Fibroblast of lung (primary cell): Measurements from ENCODE around the gene UBE2QL1. TPM values are rescaled to one million over a fixed set of nuclear protein-coding genes. Genes with fewer than 3 reads are reported as not detected.

Experiments
- DNase-seq, 2 donors: peaks; one replicate each; pipeline versions ENCODE4 v3.0.0 to v3.0.0-alpha.2; 2010; ENCODE audit warnings: low read depth in 2 of 2
- H2AFZ ChIP-seq: 2 replicates; pipeline ENCODE4 v1.5.1; 2012; ENCODE audit warnings: low read length, control low read depth, inconsistent platforms
- H3K27ac ChIP-seq: 2 replicates; pipeline ENCODE4 v1.5.1; 2011; ENCODE audit warnings: low read length, control low read depth; ENCODE audit not compliant: insufficient read depth
- H3K27me3 ChIP-seq: 2 replicates; pipeline ENCODE4 v1.5.1; 2011; ENCODE audit warnings: mild to moderate bottlenecking, low read length; ENCODE audit not compliant: control insufficient read depth, insufficient read depth
- H3K36me3 ChIP-seq: 2 replicates; pipeline ENCODE4 v1.5.1; 2011; ENCODE audit warnings: low read length; ENCODE audit not compliant: control insufficient read depth, insufficient read depth
- H3K4me1 ChIP-seq: 2 replicates; pipeline ENCODE4 v1.5.1; 2011; ENCODE audit warnings: low read length; ENCODE audit not compliant: control insufficient read depth, insufficient read depth; ENCODE audit errors: extremely low read depth
- H3K4me2 ChIP-seq: 2 replicates; pipeline ENCODE4 v1.5.1; 2011; ENCODE audit warnings: low read length, control low read depth; ENCODE audit not compliant: insufficient read depth; ENCODE audit errors: extremely low read depth
- H3K4me3 ChIP-seq, 4 experiments: fragments of 200-600 bp in 1 of 4; sonication (generic) in 1 of 4; replicated peaks in 1 of 4; 2 replicates each; pipeline ENCODE4 v1.5.1; 2011 to 2016; ENCODE audit warnings: low read length in 4 of 4, low read depth in 3 of 4, mild to moderate bottlenecking in 3 of 4, control low read depth in 2 of 4, inconsistent platforms in 1 of 4, mixed read lengths in 1 of 4; ENCODE audit not compliant: insufficient read depth in 1 of 4; ENCODE audit errors: control extremely low read depth in 1 of 4
- H3K79me2 ChIP-seq: 2 replicates; pipeline ENCODE4 v1.5.1; 2012; ENCODE audit warnings: mild to moderate bottlenecking, low read length, inconsistent platforms; ENCODE audit not compliant: control insufficient read depth, insufficient read depth
- H3K9ac ChIP-seq: 2 replicates; pipeline ENCODE4 v1.5.1; 2011; ENCODE audit warnings: mild to moderate bottlenecking, low read length, control low read depth; ENCODE audit not compliant: insufficient read depth
- H3K9me3 ChIP-seq: 2 replicates; pipeline ENCODE4 v1.5.1; 2012; ENCODE audit warnings: low read depth, low read length; ENCODE audit not compliant: control insufficient read depth, insufficient read depth
- H4K20me1 ChIP-seq: 2 replicates; pipeline ENCODE4 v1.5.1; 2011; ENCODE audit warnings: low read length; ENCODE audit not compliant: control insufficient read depth, insufficient read depth; ENCODE audit errors: extremely low read depth
- EZH2 ChIP-seq: IDR thresholded peaks from 2 replicates; pipeline ENCODE4 v1.5.1; 2012; ENCODE audit warnings: low read length, control low read depth, mild to moderate bottlenecking; ENCODE audit errors: missing control alignments
- polyA plus RNA-seq, 2 donors: library from polyadenylated mRNA; depleted of rRNA in 1 of 2; stranded (reverse) in 1 of 2; unstranded in 1 of 2; fragments of >200 nt; gene quantifications; 2 replicates each; pipeline ENCODE4 v1.2.1, GENCODE V29; 2011 to 2012; ENCODE audit warnings: missing spikeins in 1 of 2
- total RNA-seq: library from RNA; depleted of rRNA; stranded (reverse); fragments of >200 nt; gene quantifications from 2 replicates; pipeline ENCODE4 v1.2.1, GENCODE V29; 2014
- TF ChIP-seq, protein P1 (sequence below), 2 donors: IDR thresholded peaks in 1 of 2; conservative IDR thresholded peaks in 1 of 2; 1 replicate in 1 of 2; 2 replicates in 1 of 2; pipeline ENCODE4 v1.5.1; 2011 to 2012; ENCODE audit warnings: low read length in 2 of 2, control low read depth in 1 of 2, inconsistent platforms in 1 of 2, low read depth in 1 of 2, mild to moderate bottlenecking in 1 of 2

Gene UBE2QL1
- total and polyA plus RNA-seq, 2 donors (not counting 1 experiment from before 2014, with no cell fraction given), result not detected

GRCh38 chr5:6439588-6440550 is 8.8 kb upstream of the UBE2QL1 start:
- Histone ChIP-seq H3K4me1 (no peaks in the 10 kb centered on the region), H3K27me3 (no peaks in the 10 kb centered on the region), H3K79me2 (no peaks in the 10 kb centered on the region), H3K9me3 (no peaks in the 10 kb centered on the region), H3K4me3 (no peak overlapping the region), H4K20me1 (no peaks in the 10 kb centered on the region), H3K9ac (no peak overlapping the region), H3K36me3 (no peaks in the 10 kb centered on the region), H3K4me2 (no peak overlapping the region), H2AFZ (no peak overlapping the region), H3K27ac (no peak overlapping the region)
- DNase-seq, result peak in 1 of 2 donors; percentile 18
- TF ChIP-seq, protein P1, sequence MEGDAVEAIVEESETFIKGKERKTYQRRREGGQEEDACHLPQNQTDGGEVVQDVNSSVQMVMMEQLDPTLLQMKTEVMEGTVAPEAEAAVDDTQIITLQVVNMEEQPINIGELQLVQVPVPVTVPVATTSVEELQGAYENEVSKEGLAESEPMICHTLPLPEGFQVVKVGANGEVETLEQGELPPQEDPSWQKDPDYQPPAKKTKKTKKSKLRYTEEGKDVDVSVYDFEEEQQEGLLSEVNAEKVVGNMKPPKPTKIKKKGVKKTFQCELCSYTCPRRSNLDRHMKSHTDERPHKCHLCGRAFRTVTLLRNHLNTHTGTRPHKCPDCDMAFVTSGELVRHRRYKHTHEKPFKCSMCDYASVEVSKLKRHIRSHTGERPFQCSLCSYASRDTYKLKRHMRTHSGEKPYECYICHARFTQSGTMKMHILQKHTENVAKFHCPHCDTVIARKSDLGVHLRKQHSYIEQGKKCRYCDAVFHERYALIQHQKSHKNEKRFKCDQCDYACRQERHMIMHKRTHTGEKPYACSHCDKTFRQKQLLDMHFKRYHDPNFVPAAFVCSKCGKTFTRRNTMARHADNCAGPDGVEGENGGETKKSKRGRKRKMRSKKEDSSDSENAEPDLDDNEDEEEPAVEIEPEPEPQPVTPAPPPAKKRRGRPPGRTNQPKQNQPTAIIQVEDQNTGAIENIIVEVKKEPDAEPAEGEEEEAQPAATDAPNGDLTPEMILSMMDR (conservative IDR thresholded peaks at IDR 0.05 in 1 of 2, IDR thresholded peaks at IDR 0.05 in 1 of 2; ENCODE audit: low read depth in 1 of 2, low read length in 2 of 2), result no peak
- TF ChIP-seq EZH2, result no peak

GRCh38 chr5:6442333-6442732 is 6.3 kb upstream of the UBE2QL1 start:
- Histone ChIP-seq H3K9me3 (no peaks in the 10 kb centered on the region), H3K79me2 (no peaks in the 10 kb centered on the region), H3K27me3 (no peaks in the 10 kb centered on the region), H3K27ac (no peak overlapping the region), H3K4me1 (no peaks in the 10 kb centered on the region), H3K36me3 (no peaks in the 10 kb centered on the region), H3K4me2 (no peak overlapping the region), H3K4me3 (no peak overlapping the region), H3K9ac (no peak overlapping the region), H4K20me1 (no peaks in the 10 kb centered on the region), H2AFZ (no peak overlapping the region)
- TF ChIP-seq, protein P1 (conservative IDR thresholded peaks at IDR 0.05 in 1 of 2, IDR thresholded peaks at IDR 0.05 in 1 of 2; ENCODE audit: low read depth in 1 of 2, low read length in 2 of 2), result no peak
- TF ChIP-seq EZH2, result no peak
- no peak for DNase-seq

GRCh38 chr5:6443326-6443725 is 5.3 kb upstream of the UBE2QL1 start:
- TF ChIP-seq, protein P1 (conservative IDR thresholded peaks at IDR 0.05 in 1 of 2, IDR thresholded peaks at IDR 0.05 in 1 of 2; ENCODE audit: low read depth in 1 of 2, low read length in 2 of 2), result no peak
- no peak for TF ChIP-seq EZH2

More at GRCh38 chr5:6443326-6443725, 5.3 kb upstream of the UBE2QL1 start:
- H3K4me2 ChIP-seq, result no peak overlapping the region
- no peak overlapping the region for H3K4me3 ChIP-seq
- no peaks in the 10 kb centered on the region for H3K36me3 ChIP-seq
- peaks cover 2% of the 10 kb centered on the region for H4K20me1 ChIP-seq
- no peaks in the 10 kb centered on the region for H3K9me3 ChIP-seq
- no peak overlapping the region for H3K27ac ChIP-seq
- H2AFZ ChIP-seq, result no peak overlapping the region
- no peaks in the 10 kb centered on the region for H3K79me2 ChIP-seq
- no peak for DNase-seq
- H3K27me3 ChIP-seq, result no peaks in the 10 kb centered on the region
- no peak overlapping the region for H3K9ac ChIP-seq
- H3K4me1 ChIP-seq, result no peaks in the 10 kb centered on the region
